GM19463 (cell line): ENCODE results near the gene SPDYE11.
A peak's percentile ranks its signal among the peaks of the same experiment; 100 is the strongest.
"Not testable (repeated sequence)": the region's sequence is repeated elsewhere in the genome, so short reads cannot be mapped to it uniquely, and the experiment has no call there.

Experiments
- ATAC-seq: cut with Tn5 transposase; IDR thresholded peaks from one replicate; pipeline ENCODE4 v1.9.1; 2021; ENCODE audit warnings: mild to moderate bottlenecking, moderate library complexity; ENCODE audit not compliant: unreplicated experiment

SPDYE11 gene

GRCh38 chr7:73057811-73058210 lies at the start of gene SPDYE11:
Gene SPDYE11 (minus strand): TSS chr7:73057911. CDS start chr7:73056111, 1,800 bp downstream.
- not testable (repeated sequence) for ATAC-seq

GRCh38 chr7:73085938-73086337 lies 28.2 kb upstream of the SPDYE11 start, which contains the start of gene SPDYE9:
Gene SPDYE9 (minus strand): TSS chr7:73086038. CDS start chr7:73084238, 1,800 bp downstream.
- not testable (repeated sequence) for ATAC-seq

GRCh38 chr7:73029666-73030065 lies 28.0 kb downstream of the SPDYE11 start, which contains the start of gene SPDYE8:
Gene SPDYE8 (minus strand): TSS chr7:73029766. CDS start chr7:73027966, 1,800 bp downstream.
- not testable (repeated sequence) for ATAC-seq

GRCh38 chr7:73006491-73006890 lies 51.2 kb downstream of the SPDYE11 start:
- ATAC-seq, result not testable (repeated sequence)

GRCh38 chr7:73005693-73006447 lies 51.8 kb downstream of the SPDYE11 start:
- ATAC-seq, result peak; percentile 78

GRCh38 chr7:73005356-73005692 lies 52.4 kb downstream of the SPDYE11 start:
- ATAC-seq, result peak; percentile 77

GRCh38 chr7:72997887-72998468 lies 59.7 kb downstream of the SPDYE11 start:
- ATAC-seq, result not testable (repeated sequence)
